HL-60 (cell line): ENCODE measurements around the gene IL17A.

Experiments
- CTCF ChIP-seq: IDR thresholded peaks from one replicate; pipeline ENCODE4 v1.5.1; 2011; ENCODE audit warnings: low read length, control low read depth, inconsistent platforms; ENCODE audit not compliant: insufficient read depth
- POLR2AphosphoS5 ChIP-seq: IDR thresholded peaks from 2 replicates; pipeline ENCODE4 v1.6.1; 2012; ENCODE audit warnings: low read depth

GRCh38 chr6:52162940-52163908 is 23.0 kb upstream of the IL17A start:
- TF ChIP-seq CTCF = peak; percentile 65
- TF ChIP-seq POLR2AphosphoS5 = no peak
